BJ (cell line): Measurements from ENCODE around the gene DYNLT2B. TPM values are rescaled to one million over a fixed set of nuclear protein-coding genes. Genes with fewer than 3 reads are reported as not detected.
A peak's percentile ranks its signal among the peaks of the same experiment; 100 is the strongest.

Experiments
- CTCF ChIA-PET: fragments of 350-600 bp; formaldehyde crosslinking; extraction: SDS; loops from one replicate; lab custom pipeline; 2021; ENCODE audit warnings: antibody characterized with exemption, inconsistent platforms; lab: Yijun Ruan, JAX
- POLR2A ChIA-PET: fragments of 300-600 bp; sonication (Branson Sonifier 250); formaldehyde crosslinking; extraction: SDS; loops from one replicate; lab custom pipeline; 2021; ENCODE audit warnings: antibody characterized with exemption; lab: Charles Lee
- DNase-seq: peaks from one replicate; pipeline ENCODE4 v3.0.0-alpha.2; 2011; ENCODE audit warnings: low read depth
- H3K27me3 ChIP-seq: 2 replicates; pipeline ENCODE4 v1.6.0; 2011; ENCODE audit warnings: low read length; ENCODE audit not compliant: control insufficient read depth, insufficient read depth
- H3K36me3 ChIP-seq: 2 replicates; pipeline ENCODE4 v1.5.1; 2011; ENCODE audit warnings: low read length; ENCODE audit not compliant: control insufficient read depth, insufficient read depth
- H3K4me3 ChIP-seq: 2 replicates; pipeline ENCODE4 v1.5.1; 2011; ENCODE audit warnings: low read depth, mild to moderate bottlenecking, control low read depth, low read length
- CTCF ChIP-seq: IDR thresholded peaks from 2 replicates; pipeline ENCODE4 v1.5.1; 2011; ENCODE audit warnings: low read depth, mild to moderate bottlenecking, control low read depth, inconsistent platforms, low read length, moderate library complexity; ENCODE audit not compliant: insufficient read depth
- polyA plus RNA-seq: library from polyadenylated mRNA; depleted of rRNA; stranded (reverse); fragments of >200 nt; gene quantifications from 2 replicates; pipeline ENCODE4 v1.2.3, GENCODE V29; 2011

Gene DYNLT2B
- polyA plus RNA-seq, 1 experiment, result 7.6 TPM

GRCh38 chr3:196327405-196327804 is 9.4 kb upstream of the DYNLT2B start:
- no peak for TF ChIP-seq CTCF
- ChIA-PET CTCF (no interaction called here), POLR2A (no interaction called here)
- H3K36me3 ChIP-seq, result no peaks in the 10 kb centered on the region
- H3K4me3 ChIP-seq, result no peak overlapping the region; the same call in 1 of the 2 replicates
- no peak for DNase-seq
- H3K27me3 ChIP-seq, result no peaks in the 10 kb centered on the region

DNA sequence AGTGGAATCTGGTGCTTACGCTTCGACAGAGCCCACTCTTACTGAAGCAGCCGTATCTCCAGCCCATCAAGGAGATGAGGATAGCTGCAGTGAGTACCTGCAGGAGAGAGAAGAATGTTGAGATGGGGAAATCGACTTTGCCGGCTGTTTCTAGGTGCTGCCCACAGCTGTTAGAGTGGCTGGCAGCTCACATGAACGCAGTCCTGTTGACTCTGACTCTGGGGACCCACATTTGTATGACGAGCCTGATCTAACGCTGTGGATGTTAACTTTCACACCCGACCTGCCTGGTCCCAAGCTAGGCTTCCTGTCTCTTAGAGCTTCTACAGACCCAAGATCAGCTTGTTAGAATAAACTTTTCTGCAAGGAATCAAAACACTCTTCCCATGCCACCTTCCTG is 8.9 kb upstream of the DYNLT2B start:
- CTCF ChIA-PET, result no interaction called here
- POLR2A ChIA-PET, result no interaction called here

DNA sequence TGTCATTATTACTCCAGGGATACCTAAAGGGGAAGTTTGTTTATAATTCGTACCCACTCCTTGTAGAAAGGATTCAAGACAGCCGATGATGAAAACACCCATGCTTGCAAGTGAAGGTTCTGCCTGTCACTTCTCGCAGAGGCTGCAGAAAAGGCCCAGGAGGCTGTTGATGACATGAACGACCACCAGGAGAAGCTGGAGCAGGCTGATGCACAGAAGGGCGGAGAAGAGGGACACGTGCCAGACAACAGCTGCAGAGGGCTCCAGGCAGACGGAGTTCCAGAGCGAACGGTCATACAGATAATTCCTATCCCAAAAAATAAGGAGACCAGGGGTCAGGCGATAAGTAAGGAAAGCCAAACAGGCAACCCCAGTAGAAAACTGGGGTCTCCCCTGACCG is 5.7 kb upstream of the DYNLT2B start:
- Histone ChIP-seq H3K4me3 (no peak overlapping the region), H3K36me3 (no peaks in the 10 kb centered on the region), H3K27me3 (no peaks in the 10 kb centered on the region)
- TF ChIP-seq CTCF, result 0 out of 2 replicates have a peak, but pooled peaks have one; percentile 24
- ChIA-PET POLR2A (no interaction called here), CTCF (interaction anchor here (0.6 kb wide), 1 partner anchor 211 kb away, joined by 3 read pairs; no protein-coding TSS in a partner anchor)
- DNase-seq, result no peak

More for the DNA sequence above, 8.9 kb upstream of the DYNLT2B start:
- Histone ChIP-seq H3K27me3 (no peaks in the 10 kb centered on the region), H3K36me3 (no peaks in the 10 kb centered on the region), H3K4me3 (no peak overlapping the region)
- no peak for DNase-seq
- TF ChIP-seq CTCF, result no peak

DNA sequence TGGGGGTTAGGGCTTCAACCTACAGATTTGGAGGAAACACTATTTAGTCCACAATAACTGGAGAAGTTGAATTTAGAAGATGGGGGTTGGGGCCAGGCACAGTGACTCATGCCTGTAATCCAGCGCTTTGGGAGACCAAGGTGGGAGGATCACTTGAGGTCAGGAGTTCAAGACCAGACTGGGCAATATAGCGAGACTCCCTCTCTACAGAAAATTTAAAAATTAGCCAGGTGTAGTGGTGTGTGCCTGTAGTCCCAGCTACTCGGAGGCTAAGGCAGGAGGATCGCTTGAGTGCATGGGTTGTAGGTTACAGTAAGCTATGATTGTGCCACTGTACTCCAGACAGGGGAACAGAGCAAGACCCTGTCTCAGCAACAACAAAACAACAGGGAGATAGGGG is 5.0 kb upstream of the DYNLT2B start:
- CTCF ChIA-PET, result interaction anchor here (0.7 to 1.0 kb wide), 2 partner anchors 23 to 85 kb away, joined by 3 to 4 read pairs; no protein-coding TSS in a partner anchor
- no peak overlapping the region for H3K4me3 ChIP-seq

DNA sequence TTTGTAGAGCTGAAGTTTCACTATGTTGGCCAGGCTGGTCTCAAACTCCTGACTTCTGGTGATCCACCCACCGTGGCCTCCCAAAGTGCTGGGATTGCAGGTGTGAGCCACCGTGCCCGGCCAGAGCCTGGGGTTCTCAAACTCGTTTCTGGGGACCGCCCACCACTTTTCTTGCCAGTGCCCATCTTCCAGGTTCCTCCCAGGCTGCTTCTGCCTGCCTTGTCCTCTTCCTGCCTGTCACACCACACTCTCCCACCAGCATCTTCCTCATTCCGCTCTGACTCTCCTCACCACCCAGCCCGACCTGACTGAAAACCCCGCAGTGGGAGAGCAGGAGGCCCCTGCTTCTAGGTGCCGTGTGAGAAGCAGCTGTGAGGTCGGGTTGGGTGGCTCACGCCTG is 3.1 kb upstream of the DYNLT2B start:
- DNase-seq, result no peak
- ChIA-PET POLR2A (no interaction called here), CTCF (no interaction called here)
- H3K36me3 ChIP-seq, result no peaks in the 10 kb centered on the region
- no peak for TF ChIP-seq CTCF
- no peak overlapping the region for H3K4me3 ChIP-seq
- no peaks in the 10 kb centered on the region for H3K27me3 ChIP-seq

More for the DNA sequence above, 5.0 kb upstream of the DYNLT2B start:
- Histone ChIP-seq H3K27me3 (no peaks in the 10 kb centered on the region), H3K36me3 (no peaks in the 10 kb centered on the region)
- DNase-seq, result no peak
- TF ChIP-seq CTCF, result no peak
- POLR2A ChIA-PET, result interaction anchor here (0.6 kb wide), 1 partner anchor 11 kb away, joined by 3 read pairs; no protein-coding TSS in a partner anchor
